NCI-H2029 (cell line): ENCODE results near the gene ABCG4.
"Not testable (repeated sequence)": the region's sequence is repeated elsewhere in the genome, so short reads cannot be mapped to it uniquely, and the experiment has no call there.

Experiments used
- DNase-seq: peaks from one replicate; lab custom pipeline; 2025; lab: John Stamatoyannopoulos, UW

Gene ABCG4

GRCh38 chr11:119149018-119149785 lies at the start of gene ABCG4:
Gene ABCG4, plus strand, starts transcription at chr11:119149052. Its CDS starts 914 bp downstream, at chr11:119149966.
- DNase-seq: no peak

GRCh38 chr11:119099711-119100110 lies 49.1 kb upstream of the ABCG4 start:
- no peak for DNase-seq

- no peak for DNase-seq
These were observed 48.4 kb upstream of the ABCG4 start for GRCh38 chr11:119100246-119100970.

GRCh38 chr11:119100994-119101758 lies 47.7 kb upstream of the ABCG4 start:
- DNase-seq: no peak

- peak; percentile 97 for DNase-seq
These were observed 47.0 kb upstream of the ABCG4 start, which contains the start of gene DPAGT1 for GRCh38 chr11:119101759-119102423. Gene DPAGT1, minus strand, starts transcription at chr11:119101853. Its CDS starts 198 bp downstream, at chr11:119101655.

- not testable (repeated sequence) for DNase-seq
These were observed 45.6 kb upstream of the ABCG4 start for GRCh38 chr11:119103161-119103664.

GRCh38 chr11:119103793-119104192 lies 45.1 kb upstream of the ABCG4 start:
- no peak for DNase-seq

- peak; percentile 87 for DNase-seq
These were observed 42.0 kb upstream of the ABCG4 start, which contains the start of gene C2CD2L for GRCh38 chr11:119106564-119107537. Gene C2CD2L, plus strand, starts transcription at chr11:119107344. Its CDS starts 398 bp downstream, at chr11:119107742.

GRCh38 chr11:119107538-119108145 lies 41.2 kb upstream of the ABCG4 start:
- no peak for DNase-seq

GRCh38 chr11:119108146-119108856 lies 40.6 kb upstream of the ABCG4 start:
- DNase-seq: peak; percentile 31

- no peak for DNase-seq
These were observed 40.0 kb upstream of the ABCG4 start for GRCh38 chr11:119108857-119109221.

GRCh38 chr11:119109843-119110242 lies 39.0 kb upstream of the ABCG4 start:
- no peak for DNase-seq

- no peak for DNase-seq
These were observed 38.4 kb upstream of the ABCG4 start for GRCh38 chr11:119110439-119110838.

- no peak for DNase-seq
These were observed 37.4 kb upstream of the ABCG4 start for GRCh38 chr11:119111361-119111925.

- no peak for DNase-seq
These were observed 36.4 kb upstream of the ABCG4 start for GRCh38 chr11:119112314-119113020.

- DNase-seq: no peak
These were observed 35.1 kb upstream of the ABCG4 start for GRCh38 chr11:119113716-119114115.

- DNase-seq: no peak
These were observed 34.5 kb upstream of the ABCG4 start for GRCh38 chr11:119114351-119114750.
